ENCODE measurements around the gene NPHP4. TPM values are rescaled to one million over a fixed set of nuclear protein-coding genes. Genes with fewer than 3 reads are reported as not detected.

NPHP4 gene
- total RNA-seq, 1 donor from 2014 or later: 12.8 TPM

DNA sequence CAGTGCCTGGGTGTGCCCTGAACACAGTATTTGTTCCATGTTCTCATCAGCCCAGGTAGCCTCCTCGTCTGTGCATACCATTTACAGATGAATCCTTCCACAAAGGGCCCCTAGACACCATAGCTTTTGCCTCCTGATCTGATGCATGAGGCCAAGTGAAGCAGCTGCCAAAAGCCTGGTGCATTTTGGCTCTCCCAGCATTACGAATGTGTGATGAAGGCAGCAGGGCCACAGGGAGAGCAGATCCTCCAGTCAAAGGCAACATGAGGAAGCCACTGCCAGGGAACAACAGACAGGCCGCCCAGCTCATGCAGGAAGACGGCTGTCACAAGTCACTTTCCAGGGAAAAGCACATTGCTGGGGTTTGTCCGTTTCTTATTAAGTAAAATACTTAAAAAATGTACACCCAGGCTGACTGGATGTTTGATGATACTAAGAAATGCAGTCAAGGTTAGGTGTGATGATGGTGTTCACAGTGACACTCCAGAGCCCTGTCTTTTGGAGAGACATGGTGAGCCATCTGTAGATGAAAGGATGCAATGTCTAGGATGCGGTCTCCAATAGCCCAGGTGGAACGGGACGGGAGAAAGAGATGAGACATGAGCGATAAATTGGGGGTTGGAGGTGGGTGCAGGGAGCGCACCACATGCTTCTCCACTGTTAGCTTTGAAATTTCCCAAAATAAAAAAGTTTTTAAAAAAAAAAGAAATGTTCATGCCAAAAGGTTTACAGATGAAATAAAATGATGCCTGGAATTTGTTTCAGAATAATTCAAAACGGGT, 48.7 kb downstream of the NPHP4 start:
- Mint-ChIP-seq H3K4me1 (ENCODE audit: unreplicated experiment) (peaks cover 14% of the 10 kb centered on the region), H3K27me3 (ENCODE audit: unreplicated experiment) (no peaks in the 10 kb centered on the region), H3K27ac (ENCODE audit: unreplicated experiment) (no peak overlapping the region), H3K4me3 (ENCODE audit: unreplicated experiment) (no peak overlapping the region), H3K9me3 (ENCODE audit: unreplicated experiment) (no peaks in the 10 kb centered on the region), H3K36me3 (ENCODE audit: unreplicated experiment) (peaks cover 27% of the 10 kb centered on the region)
- DNase-seq (ENCODE audit: extremely low spot score, unreplicated experiment): peak; percentile 65
- TF ChIP-seq CTCF (IDR thresholded peaks at IDR 0.05): no peak

DNA sequence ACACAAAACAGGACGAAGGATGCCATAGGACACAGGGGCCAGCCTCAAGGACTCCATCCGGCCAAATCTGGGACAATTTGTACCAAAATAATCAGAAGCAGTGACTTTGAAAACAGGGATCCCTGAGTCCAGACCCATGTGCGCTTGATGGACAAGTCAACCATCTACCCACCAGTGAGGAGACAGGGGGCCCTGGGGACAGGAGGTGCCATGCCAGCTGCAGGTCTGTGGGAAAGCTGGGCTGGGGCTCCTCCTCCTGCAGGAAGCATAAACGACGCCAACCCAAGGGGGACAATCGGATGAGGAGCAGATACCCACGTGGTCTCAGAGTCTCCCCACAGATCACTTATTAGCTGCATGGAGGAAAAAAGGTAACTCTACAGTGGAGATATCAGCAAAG, 50.6 kb downstream of the NPHP4 start:
- peak; percentile 73 for DNase-seq (ENCODE audit: extremely low spot score, unreplicated experiment)
- peaks cover 19% of the 10 kb centered on the region for H3K36me3 Mint-ChIP-seq (ENCODE audit: unreplicated experiment)
- no peak overlapping the region for H3K4me3 Mint-ChIP-seq (ENCODE audit: unreplicated experiment)
- no peak for TF ChIP-seq CTCF (IDR thresholded peaks at IDR 0.05)
- no peaks in the 10 kb centered on the region for H3K27me3 Mint-ChIP-seq (ENCODE audit: unreplicated experiment)
- no peak overlapping the region for H3K27ac Mint-ChIP-seq (ENCODE audit: unreplicated experiment)
- peaks cover 28% of the 10 kb centered on the region for H3K4me1 Mint-ChIP-seq (ENCODE audit: unreplicated experiment)
- no peaks in the 10 kb centered on the region for H3K9me3 Mint-ChIP-seq (ENCODE audit: unreplicated experiment)

GRCh38 chr1:5940723-5941407, 51.4 kb downstream of the NPHP4 start:
- peaks cover 28% of the 10 kb centered on the region for H3K4me1 Mint-ChIP-seq (ENCODE audit: unreplicated experiment)
- H3K4me3 Mint-ChIP-seq (ENCODE audit: unreplicated experiment): no peak overlapping the region
- no peaks in the 10 kb centered on the region for H3K9me3 Mint-ChIP-seq (ENCODE audit: unreplicated experiment)
- TF ChIP-seq CTCF (IDR thresholded peaks at IDR 0.05): no peak
- H3K36me3 Mint-ChIP-seq (ENCODE audit: unreplicated experiment): peaks cover 17% of the 10 kb centered on the region
- no peak overlapping the region for H3K27ac Mint-ChIP-seq (ENCODE audit: unreplicated experiment)
- DNase-seq (ENCODE audit: extremely low spot score, unreplicated experiment): no peak
- H3K27me3 Mint-ChIP-seq (ENCODE audit: unreplicated experiment): no peaks in the 10 kb centered on the region

GRCh38 chr1:5939271-5940170, 52.7 kb downstream of the NPHP4 start:
- no peak for TF ChIP-seq CTCF (IDR thresholded peaks at IDR 0.05)
- Mint-ChIP-seq H3K27ac (ENCODE audit: unreplicated experiment) (no peak overlapping the region), H3K36me3 (ENCODE audit: unreplicated experiment) (peaks cover 12% of the 10 kb centered on the region), H3K27me3 (ENCODE audit: unreplicated experiment) (no peaks in the 10 kb centered on the region), H3K4me3 (ENCODE audit: unreplicated experiment) (peak overlapping the region; percentile 36), H3K9me3 (ENCODE audit: unreplicated experiment) (no peaks in the 10 kb centered on the region), H3K4me1 (ENCODE audit: unreplicated experiment) (peaks cover 28% of the 10 kb centered on the region)
- DNase-seq (ENCODE audit: extremely low spot score, unreplicated experiment): peak; percentile 74
